ENCODE measurements around the gene KCNJ1.

KCNJ1 gene

GRCh38 chr11:128881221-128881620 lies 14.1 kb upstream of the KCNJ1 start:
- no peak for DNase-seq

- no peak for DNase-seq
Observed at GRCh38 chr11:128879817-128880216, 12.7 kb upstream of the KCNJ1 start.

GRCh38 chr11:128878455-128878854 lies 11.4 kb upstream of the KCNJ1 start:
- DNase-seq = no peak

GRCh38 chr11:128877726-128878125 lies 10.6 kb upstream of the KCNJ1 start:
- DNase-seq = no peak

- DNase-seq = no peak
Observed at GRCh38 chr11:128876133-128876650, 9.1 kb upstream of the KCNJ1 start.

GRCh38 chr11:128874427-128874826 lies 7.3 kb upstream of the KCNJ1 start:
- DNase-seq = no peak

GRCh38 chr11:128872594-128872993 lies 5.5 kb upstream of the KCNJ1 start:
- DNase-seq = no peak

- DNase-seq = no peak
Observed at GRCh38 chr11:128872094-128872493, 5.0 kb upstream of the KCNJ1 start.

GRCh38 chr11:128871168-128871610 lies 4.1 kb upstream of the KCNJ1 start:
- no peak for DNase-seq

GRCh38 chr11:128868841-128869671 lies 2.0 kb upstream of the KCNJ1 start:
- no peak for DNase-seq

- DNase-seq = no peak
Observed at GRCh38 chr11:128865490-128865889, 1.6 kb downstream of the KCNJ1 start.

GRCh38 chr11:128862908-128863660 lies 4.0 kb downstream of the KCNJ1 start:
- DNase-seq = no peak

GRCh38 chr11:128862406-128862805 lies 4.7 kb downstream of the KCNJ1 start:
- no peak for DNase-seq

- DNase-seq = no peak
Observed at GRCh38 chr11:128860571-128861361, 6.3 kb downstream of the KCNJ1 start.

GRCh38 chr11:128859563-128860441 lies 7.3 kb downstream of the KCNJ1 start:
- DNase-seq = peak; percentile 66

- DNase-seq = no peak
Observed at GRCh38 chr11:128857341-128857740, 9.8 kb downstream of the KCNJ1 start.

GRCh38 chr11:128856241-128856640 lies 10.9 kb downstream of the KCNJ1 start:
- no peak for DNase-seq

GRCh38 chr11:128854841-128855240 lies 12.3 kb downstream of the KCNJ1 start:
- DNase-seq = no peak

GRCh38 chr11:128853559-128853958 lies 13.5 kb downstream of the KCNJ1 start:
- DNase-seq = no peak

- no peak for DNase-seq
Observed at GRCh38 chr11:128852327-128853023, 14.6 kb downstream of the KCNJ1 start.

GRCh38 chr11:128848815-128849455 lies 18.2 kb downstream of the KCNJ1 start:
- DNase-seq = peak; percentile 37
